HG02938 (cell line): ENCODE data around the gene INSYN2A.

Experiments
- ATAC-seq: cut with Tn5 transposase; IDR thresholded peaks from one replicate; pipeline ENCODE4 v1.9.1; 2021; ENCODE audit warnings: mild to moderate bottlenecking, moderate library complexity; ENCODE audit not compliant: unreplicated experiment

The INSYN2A gene

GRCh38 chr10:127154831-127155620 is 41.4 kb downstream of the INSYN2A start:
- ATAC-seq: no peak

GRCh38 chr10:127153181-127153580 is 43.2 kb downstream of the INSYN2A start:
- ATAC-seq: no peak

GRCh38 chr10:127151981-127152699 is 44.3 kb downstream of the INSYN2A start:
- no peak for ATAC-seq

- ATAC-seq: no peak
These were observed 44.9 kb downstream of the INSYN2A start for GRCh38 chr10:127151541-127151940.

GRCh38 chr10:127150136-127150535 is 46.3 kb downstream of the INSYN2A start:
- ATAC-seq: no peak

- ATAC-seq: no peak
These were observed 46.8 kb downstream of the INSYN2A start for GRCh38 chr10:127149501-127150081.

- ATAC-seq: no peak
These were observed 47.5 kb downstream of the INSYN2A start for GRCh38 chr10:127148933-127149220.

GRCh38 chr10:127148066-127148932 is 48.1 kb downstream of the INSYN2A start:
- ATAC-seq: no peak

GRCh38 chr10:127146661-127147060 is 49.7 kb downstream of the INSYN2A start:
- no peak for ATAC-seq
